HG02840 (cell line): Measurements from ENCODE around the gene TGDS.
A peak's percentile ranks its signal among the peaks of the same experiment; 100 is the strongest.

Experiments
- ATAC-seq: cut with Tn5 transposase; IDR thresholded peaks from one replicate; pipeline ENCODE4 v1.9.1; 2021; ENCODE audit warnings: mild to moderate bottlenecking, moderate library complexity, moderate number of reproducible peaks; ENCODE audit not compliant: unreplicated experiment, low FRiP score

The TGDS gene

DNA sequence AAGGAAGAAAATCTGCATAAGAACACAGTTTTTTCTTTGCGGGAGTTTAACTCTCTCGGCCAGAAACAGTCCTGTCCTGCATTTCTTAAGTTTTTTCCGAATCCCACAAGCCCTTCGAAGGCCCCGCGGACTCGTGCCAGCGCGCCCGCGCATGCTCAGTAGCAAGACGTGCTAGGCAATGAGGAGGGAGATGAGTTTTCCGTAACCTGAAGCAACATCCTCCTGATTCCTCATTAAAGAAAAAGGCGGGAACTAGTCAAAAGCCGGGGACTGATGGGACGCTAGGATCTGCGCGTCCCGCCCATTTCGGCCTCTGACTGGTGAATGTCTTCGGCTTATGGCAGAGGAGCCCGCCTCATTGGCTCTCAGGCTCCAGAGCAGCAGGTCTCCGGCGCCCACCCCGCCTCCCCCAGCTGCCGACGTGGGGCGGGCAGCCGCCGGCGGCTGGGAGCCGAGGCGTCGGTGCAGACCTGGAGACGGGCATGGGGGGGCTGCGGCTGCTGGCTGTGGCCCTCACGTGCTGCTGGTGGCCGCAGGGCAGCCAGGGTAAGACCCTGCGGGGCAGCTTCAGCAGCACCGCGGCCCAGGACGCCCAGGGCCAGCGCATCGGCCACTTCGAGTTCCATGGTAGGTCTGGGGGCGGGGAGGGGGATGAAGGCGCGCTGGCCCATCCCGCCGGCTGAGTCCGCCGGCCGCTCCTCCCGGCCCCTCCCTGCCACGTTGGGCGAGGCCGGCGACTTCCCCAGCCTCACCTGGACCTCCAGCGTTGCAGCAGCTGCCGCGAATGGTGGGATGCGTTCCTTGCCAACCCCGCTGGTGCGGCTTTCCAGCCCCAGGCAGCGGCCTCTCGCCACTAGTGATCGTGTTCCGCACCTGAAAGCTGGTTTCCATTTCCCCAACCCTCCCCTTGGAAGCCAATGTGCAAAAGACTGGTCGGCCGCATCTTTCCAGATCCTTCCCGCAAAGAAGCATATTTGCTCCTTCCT lies 5.8 kb upstream of the TGDS start, which contains the start of gene GPR180:
Gene GPR180, plus strand, starts transcription at position 412 of the 986 bp plus-strand sequence. Its CDS starts 71 bp downstream, at position 483.
- ATAC-seq, result peak; percentile 100

DNA sequence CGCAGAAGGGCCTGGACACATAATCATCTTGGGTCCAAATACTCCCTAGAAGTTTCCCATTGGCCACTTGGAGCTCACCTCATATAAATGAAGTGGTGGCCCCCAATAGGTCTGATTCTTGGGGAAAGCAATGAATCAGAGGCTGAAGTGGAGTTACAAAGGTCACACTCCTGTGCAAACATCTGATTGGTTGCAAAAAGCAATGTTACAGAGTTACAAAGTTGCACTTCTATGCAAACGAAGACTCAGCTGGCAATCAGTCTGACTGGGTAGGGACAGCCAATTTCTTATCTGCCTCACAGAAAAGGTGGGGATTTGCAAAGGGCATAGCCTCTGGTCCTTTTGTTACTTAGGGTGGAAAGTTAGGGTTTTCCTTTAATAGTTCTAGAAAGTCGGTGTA lies 3.9 kb upstream of the TGDS start:
- ATAC-seq, result no peak

DNA sequence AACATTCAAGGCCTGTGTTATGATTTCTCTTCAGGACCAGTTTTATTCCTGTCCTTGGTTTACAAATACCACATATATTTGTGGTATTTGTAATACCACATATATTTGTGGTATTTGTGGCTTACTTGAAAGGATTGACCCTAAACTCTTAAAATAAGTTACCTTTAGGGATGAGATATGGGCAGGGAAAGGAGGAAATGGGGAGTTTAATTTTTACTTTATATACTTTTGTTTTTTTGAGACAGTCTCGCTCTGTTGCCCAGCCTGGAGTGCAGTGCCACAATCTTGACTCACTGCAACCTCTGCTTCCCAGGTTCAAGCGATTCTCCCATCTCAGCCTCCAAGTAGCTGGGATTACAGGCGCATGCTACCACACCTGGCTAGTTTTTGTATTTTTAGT lies 2.3 kb upstream of the TGDS start:
- no peak for ATAC-seq

DNA sequence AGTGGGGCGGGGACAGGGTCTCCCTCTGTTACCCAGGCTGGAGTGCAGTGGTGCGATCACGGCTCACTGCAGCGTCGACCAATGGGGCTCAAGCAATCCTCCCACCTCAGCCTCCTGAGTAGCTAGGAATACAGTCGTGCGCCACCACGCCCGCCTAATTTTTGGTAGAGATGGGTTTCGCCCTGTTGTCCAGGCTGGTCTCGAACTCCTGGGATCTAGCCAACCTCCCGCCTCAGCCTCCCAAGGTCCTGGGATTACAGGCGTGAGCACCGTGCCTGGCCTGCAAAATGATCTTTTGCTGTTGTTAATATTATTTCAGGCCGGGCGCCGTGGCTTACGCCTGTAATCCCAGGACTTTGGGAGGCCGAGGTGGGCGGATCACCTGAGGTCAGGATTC lies 621 bp upstream of the TGDS start:
- no peak for ATAC-seq

DNA sequence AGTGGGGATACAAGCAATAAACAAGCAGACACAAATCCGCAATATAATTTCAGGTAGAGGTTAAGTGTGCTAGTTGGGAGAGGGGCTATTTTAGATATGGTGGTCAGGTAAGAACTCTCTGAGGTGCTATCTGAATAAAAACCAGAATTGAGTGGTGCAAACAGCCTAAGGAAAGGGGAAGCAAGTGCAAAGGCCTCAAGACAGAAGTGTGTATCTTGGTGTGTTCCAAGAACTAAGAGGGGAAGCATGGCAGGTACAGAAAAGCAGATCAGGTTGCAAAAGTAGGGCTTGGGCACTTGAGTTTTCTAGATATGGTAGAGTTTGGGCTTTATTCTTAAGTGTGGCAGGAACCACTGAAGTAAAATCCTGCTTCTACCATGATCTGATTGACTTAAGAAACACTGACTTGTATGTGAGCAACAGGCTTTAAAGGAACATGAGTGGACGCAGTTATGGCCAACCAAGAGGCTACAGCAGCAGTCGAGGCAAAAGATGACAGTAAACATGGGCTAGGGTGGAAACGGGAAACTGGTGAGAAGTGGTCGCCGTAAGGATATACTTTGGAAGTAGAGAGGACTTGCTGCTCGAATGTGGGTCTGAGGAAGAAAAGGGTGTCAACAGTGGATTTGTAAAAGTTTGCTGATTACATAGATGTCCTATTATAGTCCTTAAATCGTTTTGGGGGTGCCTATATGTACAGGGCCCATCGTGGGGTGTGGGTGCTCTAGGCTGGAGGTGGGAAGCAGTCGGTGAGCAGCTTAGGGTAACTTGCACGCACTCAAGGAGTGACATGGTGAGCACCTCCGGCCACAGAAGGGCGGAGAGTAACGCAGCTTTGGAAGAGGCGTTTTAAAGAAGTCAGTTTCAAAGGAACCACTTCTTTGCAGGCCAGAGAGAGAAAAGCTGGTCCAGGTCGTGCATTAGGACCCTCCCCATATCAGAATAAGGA lies 677 bp downstream of the TGDS start:
- peak; percentile 47 for ATAC-seq

DNA sequence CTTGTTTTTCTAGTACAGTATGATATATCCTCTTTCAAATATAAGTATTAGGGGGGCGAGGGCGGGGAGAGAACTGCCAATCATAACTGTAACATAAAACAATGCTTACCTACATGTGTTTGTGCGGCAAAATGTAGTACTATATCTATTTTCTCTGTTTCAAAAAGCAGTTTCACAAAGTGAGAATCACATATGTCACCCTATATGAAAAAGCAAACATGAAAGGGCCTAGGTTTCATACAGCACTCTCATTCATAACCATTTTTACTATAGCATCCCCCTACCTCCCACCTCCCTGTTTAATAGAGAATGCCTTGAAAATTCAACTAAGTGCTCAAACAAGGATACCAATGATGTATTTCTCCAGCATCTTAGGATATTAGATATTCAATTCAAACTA lies 5.2 kb downstream of the TGDS start:
- ATAC-seq, result no peak

DNA sequence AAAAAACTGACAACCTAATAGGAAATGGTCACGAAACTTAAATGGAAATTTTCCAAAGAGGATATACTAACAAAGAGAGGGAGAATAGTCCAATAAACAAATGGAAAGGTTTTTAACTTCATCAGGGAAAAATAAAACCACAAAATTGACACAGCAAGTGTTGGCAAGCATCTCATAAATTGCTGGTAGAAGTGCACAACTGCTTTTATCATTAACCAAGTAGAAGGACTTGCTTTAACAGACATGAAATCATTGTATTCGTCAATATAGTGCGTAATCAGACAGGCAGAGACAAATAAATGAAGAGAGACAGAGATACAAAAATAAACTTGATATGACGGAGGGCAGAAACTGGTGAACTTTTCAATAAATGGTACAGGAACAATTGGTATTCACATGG lies 7.4 kb downstream of the TGDS start:
- ATAC-seq, result no peak

DNA sequence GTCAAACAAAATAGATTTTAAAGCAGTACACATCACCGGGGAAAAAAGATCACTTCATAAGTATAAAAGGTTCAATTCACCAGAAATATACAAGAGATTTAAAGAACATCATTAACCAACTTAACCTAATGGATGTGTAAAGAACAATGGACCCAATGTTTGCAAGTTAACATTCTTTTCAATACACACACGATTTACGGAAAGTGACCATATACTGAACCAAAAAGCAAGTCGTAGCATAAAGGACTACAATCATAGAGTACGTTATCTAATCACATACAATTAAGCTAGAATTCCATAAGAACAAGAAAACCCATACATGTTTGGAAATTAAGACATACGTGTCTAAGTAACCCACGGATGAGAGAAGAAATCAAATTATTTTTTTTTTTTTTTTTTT lies 9.6 kb downstream of the TGDS start:
- ATAC-seq, result no peak

DNA sequence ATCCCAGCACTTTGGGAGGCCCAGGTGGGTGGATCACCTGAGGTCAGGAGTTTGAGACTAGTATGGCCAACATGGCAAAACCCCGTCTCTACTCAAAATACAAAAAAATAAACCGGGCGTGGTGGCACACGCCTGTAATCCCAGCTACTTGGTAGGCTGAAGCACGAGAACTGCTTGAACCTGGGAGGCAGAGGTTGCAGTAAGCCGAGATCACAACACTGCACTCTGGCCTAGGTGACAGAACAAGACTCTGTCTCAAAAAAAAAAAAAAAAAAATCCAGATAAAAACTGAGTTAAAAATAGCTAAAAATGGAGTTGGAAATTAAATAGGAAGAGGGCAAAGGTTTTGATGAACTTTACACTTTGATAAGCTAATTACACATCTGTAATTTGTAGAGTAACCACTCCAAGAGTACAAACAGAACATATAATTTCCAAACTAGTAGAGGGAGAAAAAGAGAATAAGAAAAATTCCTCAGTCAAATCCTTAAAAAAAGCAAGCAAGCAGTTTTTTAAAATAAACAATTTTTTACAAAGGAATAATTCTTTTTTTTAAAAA lies 10.3 kb downstream of the TGDS start:
- no peak for ATAC-seq

DNA sequence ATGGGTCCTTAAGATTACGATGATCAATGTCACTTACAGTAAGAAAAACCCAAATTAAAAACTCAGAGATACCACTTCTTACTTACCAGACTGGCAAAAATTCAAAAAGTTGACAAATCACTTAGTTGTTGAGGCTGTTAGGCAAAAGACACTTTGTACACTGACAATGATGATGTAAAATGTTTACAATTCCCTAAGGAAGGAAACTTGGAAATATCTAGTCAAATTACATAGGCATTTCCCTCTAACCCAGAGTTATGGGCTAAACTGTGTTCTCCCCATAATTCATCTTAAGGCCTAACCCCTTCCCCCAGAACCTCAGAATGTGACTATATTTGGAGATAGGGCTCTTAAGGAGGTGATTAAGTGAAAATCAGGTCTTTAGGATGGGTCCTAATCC lies 12.0 kb downstream of the TGDS start:
- no peak for ATAC-seq

DNA sequence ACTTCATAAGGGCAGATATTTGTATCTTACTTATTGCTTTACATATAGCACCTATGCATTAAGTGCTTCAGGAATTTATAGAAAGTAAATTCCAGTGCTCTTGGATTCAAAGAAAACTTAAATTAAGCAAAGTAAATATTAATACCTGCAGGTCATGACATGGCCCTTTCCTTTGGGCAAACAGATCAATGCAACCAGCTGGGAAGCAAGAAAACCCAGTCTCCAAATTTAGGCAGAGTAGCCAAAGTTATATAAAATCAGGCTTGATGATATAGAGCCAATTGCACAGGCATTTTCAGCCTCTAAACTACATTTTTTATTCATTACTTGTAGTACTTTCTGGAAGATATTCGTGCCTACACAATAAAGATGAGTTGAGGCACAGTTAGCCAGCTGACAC lies 16.9 kb downstream of the TGDS start:
- no peak for ATAC-seq

DNA sequence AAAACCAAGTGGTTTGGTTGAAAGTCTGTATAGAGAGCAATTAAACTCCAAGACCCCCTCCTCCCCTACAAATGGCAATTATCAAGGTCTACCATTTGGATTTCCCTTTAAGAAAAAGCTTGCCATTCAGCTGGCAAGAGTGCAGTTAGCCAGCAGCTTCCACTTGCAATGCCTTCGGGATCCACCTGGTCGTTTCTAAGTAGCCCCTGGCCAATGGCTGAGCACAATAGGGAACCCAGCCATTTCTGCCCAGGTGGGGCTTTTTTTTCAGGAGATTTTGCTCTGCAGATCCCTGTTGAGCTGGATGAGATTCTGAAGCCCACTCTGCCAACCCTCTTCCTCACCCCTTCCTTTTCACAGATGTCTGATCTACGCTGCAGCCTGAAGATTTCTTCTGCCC lies 26.3 kb downstream of the TGDS start:
- no peak for ATAC-seq

DNA sequence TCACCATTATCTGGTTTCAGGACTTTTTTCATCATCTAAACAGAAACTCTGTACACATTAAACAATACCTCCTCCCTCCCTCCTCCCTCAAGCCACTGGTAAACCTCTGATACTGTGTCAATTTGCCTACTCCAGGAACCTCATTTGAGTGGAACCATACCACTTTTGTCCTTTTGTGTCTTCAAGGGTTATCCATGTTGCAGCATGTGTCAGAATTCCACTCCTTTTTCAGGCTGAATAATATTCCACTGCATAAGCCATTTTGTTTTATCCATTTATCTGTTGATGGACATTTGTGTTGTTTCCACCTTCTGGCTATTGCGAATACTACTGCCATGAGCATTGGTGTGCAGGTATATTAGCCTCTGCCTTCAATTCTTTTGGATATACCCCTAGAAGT lies 27.5 kb downstream of the TGDS start:
- no peak for ATAC-seq

DNA sequence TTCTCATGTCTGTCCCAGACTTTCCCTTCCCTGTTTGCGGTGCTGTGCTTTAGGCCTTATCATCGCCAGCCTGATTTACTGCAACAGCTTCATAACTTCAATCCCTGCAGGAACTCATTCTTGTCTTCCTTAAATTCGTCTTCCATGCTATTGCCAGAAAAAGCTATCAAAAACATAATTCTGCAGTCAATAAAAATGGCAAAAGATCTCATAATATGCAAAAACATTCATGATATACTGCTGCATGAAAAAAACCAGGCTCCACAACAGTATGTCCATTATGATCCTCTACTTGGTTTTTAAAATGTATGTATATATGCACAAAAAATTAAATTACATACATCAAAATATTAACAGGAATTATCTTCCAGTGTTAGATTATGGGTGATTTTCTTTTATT lies 28.4 kb downstream of the TGDS start:
- no peak for ATAC-seq

DNA sequence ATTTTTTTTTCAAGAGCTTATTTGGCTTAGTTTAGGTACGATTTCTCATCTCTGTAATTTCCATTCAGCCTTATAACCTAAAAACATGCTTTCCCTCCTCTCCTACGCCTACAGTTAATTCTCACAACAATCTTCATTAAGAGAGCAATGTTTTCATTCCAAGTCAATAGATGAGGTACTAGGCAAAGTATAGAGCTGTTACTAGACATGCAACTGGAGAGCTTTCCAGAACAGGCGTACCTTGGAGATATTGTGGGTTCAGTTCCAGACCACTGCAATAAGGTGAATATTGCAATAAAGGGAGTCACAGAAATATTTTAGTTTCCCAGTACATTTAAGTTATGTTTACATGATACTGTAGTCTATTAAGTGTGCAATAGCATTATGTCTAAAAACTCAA lies 34.8 kb downstream of the TGDS start:
- no peak for ATAC-seq

DNA sequence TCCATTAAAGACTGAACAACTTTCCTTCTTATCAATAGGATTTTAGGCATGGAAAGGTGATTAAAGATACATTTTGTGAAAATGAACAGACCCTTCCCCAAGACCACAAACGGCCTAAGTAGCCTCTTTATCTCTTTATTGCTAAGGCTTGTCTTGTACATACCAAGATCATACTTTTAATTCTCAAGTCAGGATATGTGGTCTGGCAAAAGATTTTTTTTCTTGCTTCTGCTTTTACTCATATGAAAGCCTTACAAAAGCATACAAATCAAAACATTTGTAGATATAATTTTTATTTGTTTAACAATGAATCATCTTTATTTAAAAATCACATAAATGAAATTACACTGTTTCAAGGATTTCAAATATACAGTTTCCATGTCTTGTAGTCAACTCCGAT lies 35.8 kb downstream of the TGDS start:
- no peak for ATAC-seq

DNA sequence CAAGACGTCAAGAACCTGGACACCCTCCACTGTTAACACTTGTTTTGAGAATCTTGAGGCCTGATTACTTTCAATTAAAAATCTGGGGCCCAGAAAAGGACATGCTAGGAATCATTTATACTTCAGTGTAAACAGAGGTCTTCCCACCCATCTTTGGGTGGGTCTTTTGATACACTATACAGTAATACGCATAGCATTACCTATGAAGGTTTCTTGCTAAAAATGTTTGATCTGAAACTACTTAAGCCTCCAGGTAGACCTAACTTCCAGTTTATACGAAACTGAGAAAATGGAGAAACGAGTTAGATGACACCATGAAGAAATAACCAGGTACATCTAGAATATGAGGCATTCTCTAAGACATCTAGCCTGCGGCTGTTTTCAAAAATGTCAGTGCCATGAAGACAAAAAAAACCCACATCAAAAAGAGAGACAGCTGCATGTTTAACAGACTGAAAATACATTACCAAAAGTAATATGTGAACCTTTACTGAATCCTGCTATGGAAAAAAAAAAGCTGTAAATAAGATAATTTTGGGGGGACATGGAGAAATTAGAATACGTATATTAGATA lies 36.6 kb downstream of the TGDS start:
- ATAC-seq, result no peak

DNA sequence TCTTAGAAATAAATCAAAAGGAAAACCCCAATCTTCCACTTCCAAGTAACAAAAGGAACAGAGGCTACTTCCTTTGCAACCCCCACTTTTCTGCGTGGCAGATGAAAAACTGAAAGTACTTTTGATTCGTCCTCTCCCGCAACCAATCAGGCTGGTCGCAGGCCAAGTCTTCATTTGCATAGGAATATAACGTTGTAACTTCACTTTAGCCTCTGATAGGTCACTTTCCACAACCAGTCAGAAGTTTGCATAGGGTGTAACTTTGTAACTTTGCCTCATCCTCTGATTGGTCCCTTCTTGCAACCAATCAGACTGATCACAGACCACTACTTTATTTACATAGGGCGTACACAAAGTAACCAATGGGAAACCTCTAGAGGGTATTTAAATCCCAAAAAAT lies 37.2 kb downstream of the TGDS start:
- ATAC-seq, result no peak

DNA sequence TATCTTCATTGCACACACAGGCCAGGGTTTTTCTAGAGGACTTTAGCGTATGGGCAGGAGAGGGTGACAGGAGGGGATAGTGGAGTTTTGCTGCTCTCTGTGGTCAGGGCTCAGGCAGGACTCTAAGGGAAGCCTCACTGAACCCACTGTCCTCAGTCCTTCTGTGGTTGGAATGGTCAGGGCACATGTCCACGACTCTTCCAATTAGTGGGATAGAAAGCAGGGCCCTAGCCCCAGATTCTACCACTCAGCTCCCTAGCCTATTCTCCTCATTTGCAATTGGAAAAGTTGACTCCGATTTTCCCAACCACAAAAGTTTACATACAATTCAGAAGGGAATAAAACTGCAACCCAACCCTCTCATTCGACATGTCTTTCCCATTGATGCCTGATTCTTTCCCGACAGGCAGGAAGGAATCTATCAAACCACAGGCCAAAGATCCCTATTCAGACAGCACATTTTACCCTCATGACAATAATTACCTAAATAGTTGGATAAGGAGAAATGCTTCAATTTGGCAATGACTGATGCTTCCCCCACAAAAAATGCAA lies 38.2 kb downstream of the TGDS start:
- no peak for ATAC-seq

DNA sequence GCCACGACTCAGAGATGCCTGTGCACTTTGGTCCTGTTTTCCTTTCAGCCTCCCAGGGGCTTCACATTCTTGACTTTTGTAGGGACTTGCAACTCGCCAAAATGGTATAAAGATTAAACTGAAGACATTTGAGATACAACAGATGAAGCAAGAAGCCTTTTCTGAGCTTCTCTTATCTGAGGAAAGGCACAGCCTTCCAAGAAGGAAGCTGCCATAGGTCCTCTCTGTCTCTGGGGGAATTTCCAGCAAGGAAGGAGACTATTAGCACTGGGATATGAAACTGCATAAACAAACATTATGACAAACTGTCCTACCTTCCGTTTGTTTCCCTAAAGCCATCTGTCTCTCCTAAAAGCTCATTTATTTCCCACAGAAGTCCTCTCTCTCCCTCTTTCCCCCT lies 39.3 kb downstream of the TGDS start:
- no peak for ATAC-seq
